ENCODE measurements around the gene CPA2. TPM values are rescaled to one million over a fixed set of nuclear protein-coding genes. Genes with fewer than 3 reads are reported as not detected.

Gene CPA2
- total and polyA plus RNA-seq, 2 experiments from 2014 or later, result not detected

DNA sequence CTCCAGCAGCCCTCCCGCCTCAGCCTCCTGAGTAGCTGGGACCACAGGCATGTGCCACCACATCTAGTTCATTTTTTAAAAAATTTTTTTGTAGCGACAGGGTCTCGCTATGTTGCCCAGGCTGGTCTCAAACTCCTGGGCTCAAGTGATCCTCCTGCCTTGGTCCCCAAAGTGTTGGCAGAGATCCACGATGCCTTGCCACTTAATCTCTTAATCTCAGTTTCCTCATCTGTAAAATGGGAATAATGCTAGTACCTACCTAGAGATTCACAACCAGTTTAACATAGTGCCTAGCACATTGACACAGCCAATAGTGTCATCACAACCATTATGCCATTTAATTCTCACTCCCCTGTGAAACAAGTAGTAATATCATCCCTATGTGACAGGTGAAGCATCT is 21.5 kb downstream of the CPA2 start (continued):
- TF ChIP-seq, protein P1, sequence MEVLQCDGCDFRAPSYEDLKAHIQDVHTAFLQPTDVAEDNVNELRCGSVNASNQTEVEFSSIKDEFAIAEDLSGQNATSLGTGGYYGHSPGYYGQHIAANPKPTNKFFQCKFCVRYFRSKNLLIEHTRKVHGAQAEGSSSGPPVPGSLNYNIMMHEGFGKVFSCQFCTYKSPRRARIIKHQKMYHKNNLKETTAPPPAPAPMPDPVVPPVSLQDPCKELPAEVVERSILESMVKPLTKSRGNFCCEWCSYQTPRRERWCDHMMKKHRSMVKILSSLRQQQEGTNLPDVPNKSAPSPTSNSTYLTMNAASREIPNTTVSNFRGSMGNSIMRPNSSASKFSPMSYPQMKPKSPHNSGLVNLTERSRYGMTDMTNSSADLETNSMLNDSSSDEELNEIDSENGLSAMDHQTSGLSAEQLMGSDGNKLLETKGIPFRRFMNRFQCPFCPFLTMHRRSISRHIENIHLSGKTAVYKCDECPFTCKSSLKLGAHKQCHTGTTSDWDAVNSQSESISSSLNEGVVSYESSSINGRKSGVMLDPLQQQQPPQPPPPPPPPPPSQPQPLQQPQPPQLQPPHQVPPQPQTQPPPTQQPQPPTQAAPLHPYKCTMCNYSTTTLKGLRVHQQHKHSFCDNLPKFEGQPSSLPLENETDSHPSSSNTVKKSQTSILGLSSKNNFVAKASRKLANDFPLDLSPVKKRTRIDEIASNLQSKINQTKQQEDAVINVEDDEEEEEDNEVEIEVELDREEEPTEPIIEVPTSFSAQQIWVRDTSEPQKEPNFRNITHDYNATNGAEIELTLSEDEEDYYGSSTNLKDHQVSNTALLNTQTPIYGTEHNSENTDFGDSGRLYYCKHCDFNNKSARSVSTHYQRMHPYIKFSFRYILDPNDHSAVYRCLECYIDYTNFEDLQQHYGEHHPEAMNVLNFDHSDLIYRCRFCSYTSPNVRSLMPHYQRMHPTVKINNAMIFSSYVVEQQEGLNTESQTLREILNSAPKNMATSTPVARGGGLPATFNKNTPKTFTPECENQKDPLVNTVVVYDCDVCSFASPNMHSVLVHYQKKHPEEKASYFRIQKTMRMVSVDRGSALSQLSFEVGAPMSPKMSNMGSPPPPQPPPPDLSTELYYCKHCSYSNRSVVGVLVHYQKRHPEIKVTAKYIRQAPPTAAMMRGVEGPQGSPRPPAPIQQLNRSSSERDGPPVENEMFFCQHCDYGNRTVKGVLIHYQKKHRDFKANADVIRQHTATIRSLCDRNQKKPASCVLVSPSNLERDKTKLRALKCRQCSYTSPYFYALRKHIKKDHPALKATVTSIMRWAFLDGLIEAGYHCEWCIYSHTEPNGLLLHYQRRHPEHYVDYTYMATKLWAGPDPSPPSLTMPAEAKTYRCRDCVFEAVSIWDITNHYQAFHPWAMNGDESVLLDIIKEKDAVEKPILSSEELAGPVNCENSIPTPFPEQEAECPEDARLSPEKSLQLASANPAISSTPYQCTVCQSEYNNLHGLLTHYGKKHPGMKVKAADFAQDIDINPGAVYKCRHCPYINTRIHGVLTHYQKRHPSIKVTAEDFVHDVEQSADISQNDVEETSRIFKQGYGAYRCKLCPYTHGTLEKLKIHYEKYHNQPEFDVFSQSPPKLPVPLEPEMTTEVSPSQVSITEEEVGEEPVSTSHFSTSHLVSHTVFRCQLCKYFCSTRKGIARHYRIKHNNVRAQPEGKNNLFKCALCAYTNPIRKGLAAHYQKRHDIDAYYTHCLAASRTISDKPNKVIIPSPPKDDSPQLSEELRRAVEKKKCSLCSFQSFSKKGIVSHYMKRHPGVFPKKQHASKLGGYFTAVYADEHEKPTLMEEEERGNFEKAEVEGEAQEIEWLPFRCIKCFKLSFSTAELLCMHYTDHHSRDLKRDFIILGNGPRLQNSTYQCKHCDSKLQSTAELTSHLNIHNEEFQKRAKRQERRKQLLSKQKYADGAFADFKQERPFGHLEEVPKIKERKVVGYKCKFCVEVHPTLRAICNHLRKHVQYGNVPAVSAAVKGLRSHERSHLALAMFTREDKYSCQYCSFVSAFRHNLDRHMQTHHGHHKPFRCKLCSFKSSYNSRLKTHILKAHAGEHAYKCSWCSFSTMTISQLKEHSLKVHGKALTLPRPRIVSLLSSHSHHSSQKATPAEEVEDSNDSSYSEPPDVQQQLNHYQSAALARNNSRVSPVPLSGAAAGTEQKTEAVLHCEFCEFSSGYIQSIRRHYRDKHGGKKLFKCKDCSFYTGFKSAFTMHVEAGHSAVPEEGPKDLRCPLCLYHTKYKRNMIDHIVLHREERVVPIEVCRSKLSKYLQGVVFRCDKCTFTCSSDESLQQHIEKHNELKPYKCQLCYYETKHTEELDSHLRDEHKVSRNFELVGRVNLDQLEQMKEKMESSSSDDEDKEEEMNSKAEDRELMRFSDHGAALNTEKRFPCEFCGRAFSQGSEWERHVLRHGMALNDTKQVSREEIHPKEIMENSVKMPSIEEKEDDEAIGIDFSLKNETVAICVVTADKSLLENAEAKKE (CRISPR knock-in tag; IDR thresholded peaks at IDR 0.05), result no peak
- TF ChIP-seq CREB1 (CRISPR knock-in tag; IDR thresholded peaks at IDR 0.05; ENCODE audit: low read depth) (no peak), ZNF331 (CRISPR knock-in tag; IDR thresholded peaks at IDR 0.05; ENCODE audit: low read depth) (no peak)

DNA sequence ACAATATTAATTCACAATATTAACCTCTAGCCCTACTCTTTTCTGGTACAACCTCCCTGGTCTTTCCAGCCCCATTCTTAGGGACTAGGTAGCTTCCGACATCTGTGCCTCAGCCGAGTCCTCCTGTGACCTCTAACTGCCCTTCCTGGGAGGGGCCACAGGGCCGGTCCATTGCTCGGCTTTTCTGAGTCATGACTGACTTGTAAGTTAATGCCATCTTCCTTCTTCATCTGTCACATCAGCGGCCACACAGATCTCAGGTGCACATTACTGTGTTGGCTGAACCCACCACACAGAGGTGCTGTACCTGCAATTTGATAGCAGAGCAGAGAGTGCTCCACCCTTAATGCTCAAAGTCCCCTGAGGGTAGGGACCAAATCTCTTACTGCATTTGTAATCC is 22.2 kb downstream of the CPA2 start:
- no peaks in the 10 kb centered on the region for H3K27me3 ChIP-seq (ENCODE audit: insufficient read depth)
- no peaks in the 10 kb centered on the region for H4K20me1 ChIP-seq (replicated peaks; ENCODE audit: insufficient read depth)
- H3F3A ChIP-seq (replicated peaks; ENCODE audit: low read depth), result no peaks in the 10 kb centered on the region
- no peak overlapping the region for H3K4me2 ChIP-seq
- no peak overlapping the region for H2AFZ ChIP-seq
- Mint-ChIP-seq H3K9me3 (no peaks in the 10 kb centered on the region; the same call in 2 of the 3 replicates), H3K27me3 (ENCODE audit: insufficient read depth, low read depth, poor library complexity) (peaks cover 3% of the 10 kb centered on the region), H3K36me3 (ENCODE audit: low read depth) (no peaks in the 10 kb centered on the region; the same call in 2 of the 3 replicates), H3K4me3 (no peak overlapping the region), H3K4me1 (no peaks in the 10 kb centered on the region; the same call in 2 of the 3 replicates), H3K27ac (no peak overlapping the region)
- DNase-seq (ENCODE audit: low spot score), result no peak
- no peak overlapping the region for H3K4me3 ChIP-seq
- H3K4me1 ChIP-seq (ENCODE audit: insufficient read depth), result no peaks in the 10 kb centered on the region
- H3K9me2 ChIP-seq (ENCODE audit: insufficient read depth), result peaks cover 10% of the 10 kb centered on the region
- no peaks in the 10 kb centered on the region for H3K36me3 ChIP-seq (ENCODE audit: insufficient read depth)
- H3K27ac ChIP-seq (ENCODE audit: low read depth), result no peak overlapping the region
- no peaks in the 10 kb centered on the region for H3K79me2 ChIP-seq (replicated peaks; ENCODE audit: insufficient read depth)
- TF ChIP-seq, protein P2, sequence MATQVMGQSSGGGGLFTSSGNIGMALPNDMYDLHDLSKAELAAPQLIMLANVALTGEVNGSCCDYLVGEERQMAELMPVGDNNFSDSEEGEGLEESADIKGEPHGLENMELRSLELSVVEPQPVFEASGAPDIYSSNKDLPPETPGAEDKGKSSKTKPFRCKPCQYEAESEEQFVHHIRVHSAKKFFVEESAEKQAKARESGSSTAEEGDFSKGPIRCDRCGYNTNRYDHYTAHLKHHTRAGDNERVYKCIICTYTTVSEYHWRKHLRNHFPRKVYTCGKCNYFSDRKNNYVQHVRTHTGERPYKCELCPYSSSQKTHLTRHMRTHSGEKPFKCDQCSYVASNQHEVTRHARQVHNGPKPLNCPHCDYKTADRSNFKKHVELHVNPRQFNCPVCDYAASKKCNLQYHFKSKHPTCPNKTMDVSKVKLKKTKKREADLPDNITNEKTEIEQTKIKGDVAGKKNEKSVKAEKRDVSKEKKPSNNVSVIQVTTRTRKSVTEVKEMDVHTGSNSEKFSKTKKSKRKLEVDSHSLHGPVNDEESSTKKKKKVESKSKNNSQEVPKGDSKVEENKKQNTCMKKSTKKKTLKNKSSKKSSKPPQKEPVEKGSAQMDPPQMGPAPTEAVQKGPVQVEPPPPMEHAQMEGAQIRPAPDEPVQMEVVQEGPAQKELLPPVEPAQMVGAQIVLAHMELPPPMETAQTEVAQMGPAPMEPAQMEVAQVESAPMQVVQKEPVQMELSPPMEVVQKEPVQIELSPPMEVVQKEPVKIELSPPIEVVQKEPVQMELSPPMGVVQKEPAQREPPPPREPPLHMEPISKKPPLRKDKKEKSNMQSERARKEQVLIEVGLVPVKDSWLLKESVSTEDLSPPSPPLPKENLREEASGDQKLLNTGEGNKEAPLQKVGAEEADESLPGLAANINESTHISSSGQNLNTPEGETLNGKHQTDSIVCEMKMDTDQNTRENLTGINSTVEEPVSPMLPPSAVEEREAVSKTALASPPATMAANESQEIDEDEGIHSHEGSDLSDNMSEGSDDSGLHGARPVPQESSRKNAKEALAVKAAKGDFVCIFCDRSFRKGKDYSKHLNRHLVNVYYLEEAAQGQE (IDR thresholded peaks at IDR 0.05; ENCODE audit: unreplicated experiment), result no peak
- TF ChIP-seq EZH2 (IDR thresholded peaks at IDR 0.05; ENCODE audit: low read depth, unreplicated experiment) (no peak), ZNF114 (CRISPR knock-in tag; IDR thresholded peaks at IDR 0.05) (no peak)
- TF ChIP-seq, protein P3, sequence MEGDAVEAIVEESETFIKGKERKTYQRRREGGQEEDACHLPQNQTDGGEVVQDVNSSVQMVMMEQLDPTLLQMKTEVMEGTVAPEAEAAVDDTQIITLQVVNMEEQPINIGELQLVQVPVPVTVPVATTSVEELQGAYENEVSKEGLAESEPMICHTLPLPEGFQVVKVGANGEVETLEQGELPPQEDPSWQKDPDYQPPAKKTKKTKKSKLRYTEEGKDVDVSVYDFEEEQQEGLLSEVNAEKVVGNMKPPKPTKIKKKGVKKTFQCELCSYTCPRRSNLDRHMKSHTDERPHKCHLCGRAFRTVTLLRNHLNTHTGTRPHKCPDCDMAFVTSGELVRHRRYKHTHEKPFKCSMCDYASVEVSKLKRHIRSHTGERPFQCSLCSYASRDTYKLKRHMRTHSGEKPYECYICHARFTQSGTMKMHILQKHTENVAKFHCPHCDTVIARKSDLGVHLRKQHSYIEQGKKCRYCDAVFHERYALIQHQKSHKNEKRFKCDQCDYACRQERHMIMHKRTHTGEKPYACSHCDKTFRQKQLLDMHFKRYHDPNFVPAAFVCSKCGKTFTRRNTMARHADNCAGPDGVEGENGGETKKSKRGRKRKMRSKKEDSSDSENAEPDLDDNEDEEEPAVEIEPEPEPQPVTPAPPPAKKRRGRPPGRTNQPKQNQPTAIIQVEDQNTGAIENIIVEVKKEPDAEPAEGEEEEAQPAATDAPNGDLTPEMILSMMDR (conservative IDR thresholded peaks at IDR 0.05; ENCODE audit: low read depth in 2 of 2), result peak in 1 of 2 experiments; percentile 30; a peak in 1 of 4 replicates
- ATAC-seq, result no peak
